Measurements from ENCODE around the gene MACROH2A1.

MACROH2A1 gene

DNA sequence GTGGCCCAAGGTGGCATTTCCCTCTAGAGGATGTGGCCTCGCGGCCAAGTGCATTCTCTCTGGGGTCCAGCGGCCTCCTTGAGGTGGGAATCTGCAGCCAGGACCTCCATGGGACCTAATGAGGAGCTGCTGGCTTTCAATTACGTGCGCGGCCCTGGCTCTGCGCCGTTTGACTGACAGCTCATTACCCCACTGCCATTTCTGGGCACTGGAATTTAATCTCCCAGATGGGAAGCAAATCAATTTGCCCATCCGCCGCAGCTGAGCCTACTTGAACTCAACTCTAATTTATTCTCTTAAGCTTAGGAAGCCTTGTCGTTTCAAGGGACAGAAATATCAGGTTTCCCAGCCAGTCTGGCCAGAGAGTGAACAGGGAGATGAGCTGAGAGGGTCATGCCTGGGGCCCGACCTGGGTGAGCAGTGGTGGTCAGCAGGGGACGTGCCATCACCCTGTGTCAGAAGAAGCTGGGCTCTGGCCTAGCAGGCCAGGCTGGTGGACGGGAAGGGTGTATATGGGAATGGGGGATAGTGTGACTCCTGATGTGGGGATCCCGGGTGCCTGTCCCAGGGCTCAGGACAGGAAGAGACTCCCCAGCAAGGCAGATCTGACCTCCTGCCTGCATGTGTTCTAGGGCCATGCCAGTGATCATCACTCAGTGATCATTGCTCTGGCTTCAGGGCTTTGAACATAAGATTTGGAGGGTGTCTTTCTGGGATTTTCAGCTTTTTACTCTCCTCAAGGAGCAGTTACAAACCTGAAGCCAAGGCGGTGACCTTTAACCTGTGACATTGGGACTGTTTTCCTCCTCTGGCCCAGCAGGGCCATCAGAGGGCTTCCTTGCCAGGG, 69.7 kb downstream of the MACROH2A1 start:
- no peak for DNase-seq

DNA sequence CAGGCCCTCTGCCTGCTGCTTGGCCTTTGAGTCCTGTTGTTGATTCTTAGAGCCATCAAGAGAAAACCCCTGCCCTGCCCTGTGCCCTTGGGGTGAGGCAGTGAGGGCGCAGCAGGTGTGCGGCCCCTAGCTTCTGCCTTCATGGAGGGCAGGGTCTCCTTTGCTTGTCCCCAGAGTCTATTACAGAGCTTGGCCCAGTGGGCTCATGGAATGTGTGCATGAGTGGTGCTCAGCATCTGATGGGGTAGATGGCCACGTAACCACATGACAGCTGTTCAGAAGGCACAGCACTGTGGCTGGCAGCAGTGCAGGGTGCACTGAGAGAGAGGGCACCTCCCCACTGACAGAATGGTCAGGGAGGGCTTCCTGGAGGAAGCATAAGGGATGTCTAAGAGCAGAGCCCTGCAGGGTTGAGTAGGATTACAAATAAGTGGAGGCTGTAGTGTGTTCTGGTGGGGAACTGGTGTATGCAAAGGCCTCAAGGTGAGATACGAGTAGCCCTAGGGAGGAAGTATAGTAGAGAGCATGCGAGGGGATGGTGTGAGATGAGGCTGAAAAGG, 70.8 kb downstream of the MACROH2A1 start:
- DNase-seq = no peak

DNA sequence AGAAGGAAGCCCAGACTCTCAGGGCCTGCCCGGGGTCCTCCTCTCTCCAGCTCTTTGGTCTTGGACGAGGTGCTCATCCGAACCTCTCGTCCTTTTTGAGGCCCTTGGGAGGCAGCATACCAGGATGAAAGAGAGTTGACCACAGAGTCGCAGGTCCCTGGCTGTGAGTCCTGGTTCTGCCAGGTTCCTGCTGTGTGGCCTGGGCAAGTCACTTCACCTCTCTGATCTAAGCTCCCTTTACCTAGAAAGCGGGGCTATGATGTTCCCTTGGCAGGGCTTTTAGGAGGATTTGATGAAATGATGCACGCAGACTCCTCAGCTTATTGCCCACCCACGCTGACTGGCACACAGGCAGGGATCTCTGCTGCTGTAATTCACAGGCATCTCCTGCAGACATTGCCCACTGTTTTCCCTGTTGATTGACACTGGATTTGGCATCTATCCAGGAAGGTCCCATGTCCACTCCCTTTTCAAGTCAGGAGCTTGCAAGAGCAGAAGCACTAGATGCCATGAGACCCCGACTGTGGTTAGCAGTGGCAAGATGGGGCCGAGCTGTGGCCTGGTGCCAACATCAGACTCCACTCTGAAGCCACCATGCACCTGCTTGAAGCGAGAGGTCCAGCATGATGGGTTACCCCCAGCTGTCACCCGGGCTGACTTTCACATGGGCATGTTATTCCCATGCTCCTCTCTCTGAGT, 71.5 kb downstream of the MACROH2A1 start:
- DNase-seq = no peak

DNA sequence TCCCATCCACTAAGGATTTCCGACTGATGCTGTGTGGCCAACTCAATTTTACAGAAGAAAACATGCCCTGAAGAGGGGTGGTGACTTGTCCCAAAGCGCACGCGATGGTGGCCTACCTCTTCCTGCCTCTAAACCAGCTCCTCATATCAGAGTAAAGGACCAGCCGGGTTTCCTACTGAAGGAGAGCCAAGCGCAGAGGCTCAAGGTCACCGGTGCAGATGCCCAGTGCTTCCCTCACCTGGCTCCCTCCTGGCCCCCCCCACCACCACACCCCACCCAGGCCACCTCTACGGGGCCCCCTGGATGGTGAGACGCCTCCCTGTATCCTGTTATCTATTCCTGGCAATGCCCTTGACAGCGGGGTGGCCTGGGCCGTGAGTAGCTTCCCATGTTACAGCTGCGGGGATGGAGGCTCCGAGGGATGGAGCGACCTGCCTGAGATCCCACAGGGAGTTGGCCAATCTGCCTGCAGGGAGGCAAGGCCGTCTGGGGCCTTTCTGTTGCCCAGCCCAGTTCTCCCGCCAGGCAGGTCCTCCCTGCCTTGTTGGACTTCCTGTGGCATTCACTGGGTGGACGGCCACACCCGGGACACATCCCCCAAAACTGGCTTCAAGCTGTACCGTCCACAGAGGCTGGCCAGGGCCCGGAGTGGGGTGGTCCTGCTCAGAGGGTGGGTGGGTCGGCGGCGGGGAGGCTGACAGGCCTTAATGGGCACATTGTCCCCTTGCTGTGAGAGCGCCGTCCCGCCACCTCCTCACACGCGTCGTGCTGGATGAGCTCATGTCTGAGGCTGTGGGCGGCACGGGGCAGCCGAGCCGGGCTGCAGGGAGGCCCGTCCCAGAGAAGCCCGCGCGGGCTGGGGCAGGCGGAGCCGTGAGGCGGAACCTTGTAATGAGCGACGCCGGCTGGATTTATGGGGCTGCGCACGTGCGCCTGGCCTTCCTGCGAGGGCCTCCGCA, 72.5 kb downstream of the MACROH2A1 start:
- no peak for DNase-seq

DNA sequence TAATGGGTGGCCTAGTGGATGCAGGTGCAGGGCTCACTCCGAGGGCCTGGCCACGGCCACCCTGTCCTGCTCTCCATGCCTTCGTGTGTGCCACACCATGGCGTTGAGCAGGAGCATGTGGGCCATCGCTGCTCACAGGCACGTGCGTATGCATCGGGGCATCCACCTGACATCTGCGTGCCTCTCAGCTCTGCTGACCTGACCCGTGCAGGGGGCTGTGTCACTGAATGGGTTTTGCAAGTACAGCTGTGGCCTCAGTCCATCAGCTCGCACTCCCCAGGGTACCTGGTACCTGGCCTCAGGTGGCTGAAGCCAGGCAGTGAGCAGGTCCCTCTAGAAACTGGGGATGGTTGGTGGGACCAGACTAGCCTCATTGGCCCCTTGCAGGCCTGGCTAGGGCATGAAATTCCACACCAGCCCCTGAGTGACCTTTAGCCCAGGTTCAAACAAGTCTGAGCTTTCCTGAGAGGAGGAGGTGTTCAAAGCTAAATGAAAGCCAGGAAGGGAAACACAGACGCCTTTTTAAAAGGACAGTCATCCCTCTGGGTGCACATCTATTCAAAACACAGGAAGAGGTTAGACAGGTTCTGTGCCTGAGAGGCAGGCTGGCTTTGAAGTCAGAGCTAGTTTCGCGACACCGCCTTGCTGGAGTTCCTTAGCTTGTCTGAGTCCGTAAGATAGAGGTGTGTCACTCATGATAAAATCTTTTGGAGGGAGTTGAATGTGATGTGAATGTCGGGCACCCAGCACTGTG, 74.0 kb downstream of the MACROH2A1 start:
- no peak for DNase-seq

DNA sequence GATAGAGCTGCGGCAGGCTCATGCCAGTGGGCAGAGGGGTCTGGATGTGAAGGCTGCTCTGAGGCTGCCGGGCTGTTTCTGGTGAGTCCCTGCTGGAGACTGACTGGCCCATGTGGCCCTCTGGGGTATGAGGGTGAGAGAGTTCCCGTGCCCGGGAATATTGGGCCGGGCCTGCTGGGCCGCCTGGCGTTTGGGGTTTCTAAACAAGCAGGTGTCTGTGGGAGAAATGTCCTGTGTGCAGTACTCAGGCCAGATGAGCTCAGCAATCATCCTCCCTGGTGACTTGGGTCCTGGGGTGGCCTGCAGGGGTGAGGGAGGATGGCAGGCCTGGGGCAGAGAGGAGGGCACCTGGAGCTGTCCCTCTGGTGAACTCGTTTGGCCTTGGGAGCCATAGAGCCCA, 74.9 kb downstream of the MACROH2A1 start:
- no peak for DNase-seq

DNA sequence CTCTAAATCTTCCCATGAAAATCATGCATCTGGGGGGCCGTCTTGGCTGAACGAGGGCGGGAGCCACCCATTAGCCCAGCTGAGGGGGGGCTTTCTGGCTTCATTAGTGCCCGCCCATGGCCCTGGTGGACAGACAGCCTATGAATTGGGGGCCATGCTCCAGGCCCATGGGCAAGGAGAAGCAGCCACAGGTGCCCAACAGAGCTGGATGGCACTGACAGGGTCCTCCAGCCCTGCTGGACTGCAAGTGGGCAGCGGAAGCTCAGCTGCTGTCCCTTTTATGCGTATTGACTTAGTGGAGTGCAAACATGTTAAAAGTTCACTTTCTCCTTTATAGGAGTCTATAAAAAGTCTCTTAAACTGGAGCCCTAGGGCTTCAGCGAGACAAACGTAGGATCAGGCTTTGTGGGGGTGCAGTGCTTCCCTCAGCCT, 75.3 kb downstream of the MACROH2A1 start:
- no peak for DNase-seq

DNA sequence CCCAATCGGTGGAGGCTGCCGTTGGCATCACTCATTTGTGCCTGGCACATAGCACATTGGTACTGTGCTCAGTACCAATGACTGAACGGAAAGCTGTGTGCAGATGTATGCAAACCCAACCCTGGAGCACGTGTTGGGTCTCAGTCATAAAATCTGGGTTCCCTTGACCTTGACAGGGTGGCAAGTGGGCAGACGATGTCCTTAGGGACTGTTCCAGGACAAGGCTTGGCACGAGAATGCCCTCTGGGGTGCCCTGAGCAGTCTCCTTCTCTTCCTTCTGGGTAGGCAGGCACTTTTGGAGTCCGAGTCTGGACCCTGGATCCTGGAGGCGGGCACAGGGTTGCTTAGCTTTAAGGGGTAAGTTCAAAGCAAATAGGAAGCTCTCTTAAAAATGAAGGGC, 75.8 kb downstream of the MACROH2A1 start:
- DNase-seq = no peak

DNA sequence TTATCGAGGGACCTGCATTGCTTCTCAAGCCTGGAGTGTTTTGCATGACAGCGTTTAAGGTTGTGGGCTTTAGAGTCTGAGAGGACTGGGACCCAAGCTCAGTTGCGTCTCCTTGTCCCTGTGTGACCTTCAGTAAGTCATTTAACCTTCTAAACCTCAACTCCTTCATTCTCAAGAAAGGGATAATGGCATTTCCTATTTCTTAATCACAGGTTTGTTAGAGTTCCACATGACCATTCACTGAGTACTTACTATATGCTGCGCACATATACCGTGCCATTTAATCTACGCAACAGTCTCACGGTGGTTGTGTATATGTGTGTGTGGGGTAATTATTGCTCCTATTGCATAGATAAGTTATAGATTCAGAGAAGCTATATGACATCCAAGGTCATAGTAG, 76.3 kb downstream of the MACROH2A1 start:
- no peak for DNase-seq

DNA sequence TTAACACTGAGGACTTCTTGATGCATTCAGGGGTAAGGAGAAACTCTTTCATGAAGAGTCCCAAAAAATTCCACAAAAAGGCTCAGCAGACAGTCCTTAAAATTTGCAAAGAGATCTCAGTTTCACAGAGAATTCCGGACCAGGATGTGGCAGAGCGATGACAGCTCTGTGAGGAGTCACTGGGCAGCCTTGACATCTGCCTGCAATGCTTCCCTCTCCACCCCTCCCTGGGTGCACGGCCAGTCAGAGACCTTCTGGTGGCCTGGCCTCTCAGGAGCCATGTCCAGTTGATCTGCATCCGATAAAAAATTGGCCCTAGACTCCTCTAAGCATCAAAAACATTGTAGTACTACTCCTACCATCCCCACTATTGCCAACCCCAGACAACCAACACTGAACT, 76.8 kb downstream of the MACROH2A1 start:
- no peak for DNase-seq

DNA sequence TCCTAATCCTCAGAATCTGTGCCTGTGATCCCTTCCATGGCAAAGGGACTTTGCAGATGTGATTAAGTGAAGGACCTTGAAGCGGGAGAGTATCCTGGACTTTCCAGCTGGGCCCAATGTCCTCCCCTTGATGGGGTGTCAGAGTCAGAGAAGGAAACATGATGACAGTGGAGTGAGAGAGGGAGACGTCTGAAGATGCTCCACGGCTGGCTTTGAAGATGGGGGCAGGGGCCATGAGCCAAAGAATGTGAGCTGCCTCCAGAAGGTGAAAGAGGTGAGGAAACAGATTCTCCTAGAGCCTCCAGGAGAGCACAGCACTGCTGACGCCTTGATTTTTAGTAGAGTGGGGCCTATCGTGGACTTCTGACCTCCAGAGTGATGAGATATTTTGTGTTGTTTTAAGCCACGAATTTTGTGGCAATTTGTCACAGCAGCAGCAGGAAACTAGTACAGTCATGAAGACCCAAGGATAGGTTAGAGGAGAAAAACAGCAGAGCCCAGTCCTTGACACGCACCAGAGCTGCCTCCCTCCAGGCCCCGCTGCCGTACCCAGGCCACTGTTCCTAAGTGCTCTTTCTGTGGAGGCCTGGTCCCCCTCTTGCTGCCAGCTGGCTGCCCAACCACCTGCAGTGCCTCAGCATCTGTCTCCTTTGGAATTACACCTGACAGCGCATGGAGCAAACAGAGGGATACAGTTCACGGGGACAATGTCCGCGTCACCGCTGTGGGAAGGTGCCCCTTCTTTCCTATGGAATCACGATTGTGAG, 78.1 kb downstream of the MACROH2A1 start:
- DNase-seq = no peak

DNA sequence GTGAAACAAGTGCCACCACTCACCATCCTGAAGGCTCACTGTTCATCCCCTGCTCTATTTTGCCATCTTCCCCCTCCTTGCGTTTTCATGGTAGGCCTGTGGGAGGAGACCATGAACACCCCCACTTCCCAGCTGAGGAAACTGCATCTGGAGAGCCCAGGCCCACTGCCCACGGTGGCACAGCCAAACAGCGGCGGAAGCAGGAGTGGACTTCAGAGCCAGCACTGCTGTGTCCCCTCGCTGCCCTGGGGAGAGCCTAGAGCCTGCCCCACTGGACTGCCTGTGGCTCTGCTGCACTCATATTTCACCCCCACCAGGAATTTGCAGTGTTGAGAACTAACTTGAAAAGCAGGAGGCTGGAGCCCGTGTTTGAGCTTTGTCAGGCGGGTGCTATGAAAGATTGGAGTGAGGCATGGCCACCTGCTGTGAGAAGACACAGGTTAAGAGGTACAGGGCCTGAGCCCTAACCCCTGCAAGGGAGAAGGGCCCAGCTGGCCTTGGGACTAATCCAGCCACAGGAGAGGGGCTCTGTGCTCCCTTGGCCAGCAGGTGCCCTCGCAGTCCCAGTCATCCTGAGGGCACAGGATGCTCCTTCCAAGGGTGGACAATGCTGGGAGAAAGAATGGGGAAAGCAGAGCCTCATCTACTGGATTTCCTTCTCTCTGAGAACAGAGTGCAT, 79.0 kb downstream of the MACROH2A1 start:
- no peak for DNase-seq

DNA sequence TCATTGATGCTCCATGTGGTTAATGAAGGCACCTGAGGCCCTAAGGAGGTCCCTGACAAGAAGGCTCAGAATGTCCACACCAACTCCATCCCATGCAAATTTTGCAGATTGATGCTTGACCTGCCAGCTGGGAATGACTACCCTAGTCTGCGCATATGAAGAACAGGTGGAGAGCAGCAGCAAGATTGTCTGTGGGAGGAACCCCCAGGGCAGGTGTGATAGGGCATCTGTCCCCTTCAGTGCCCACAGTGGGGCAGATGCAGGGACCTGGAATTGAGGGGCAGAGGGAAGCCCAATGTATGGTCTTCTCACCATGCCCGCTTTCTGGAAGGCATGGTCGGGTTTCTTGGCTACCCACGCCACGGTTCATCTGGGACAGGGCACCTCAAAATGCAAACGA, 79.6 kb downstream of the MACROH2A1 start:
- no peak for DNase-seq

DNA sequence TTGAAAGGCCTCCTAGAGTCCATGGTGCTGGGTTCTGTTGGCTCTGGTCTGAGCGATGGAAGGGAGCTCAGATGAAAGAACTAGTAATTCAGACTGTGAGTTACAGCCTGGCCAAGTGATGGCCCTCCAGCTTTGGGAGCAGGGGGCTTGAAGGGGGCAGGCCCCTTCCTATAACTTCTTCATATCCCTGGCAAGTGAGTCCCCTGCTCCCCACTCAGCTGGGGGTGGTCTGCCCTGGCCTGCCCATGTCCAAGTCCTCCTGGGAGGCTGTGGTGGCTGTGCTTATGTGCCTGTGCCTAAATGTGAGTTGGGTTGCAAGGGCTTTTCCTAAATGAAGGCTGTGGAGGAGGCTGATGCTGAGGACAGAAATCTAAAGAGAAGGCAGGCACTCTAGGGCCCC, 80.1 kb downstream of the MACROH2A1 start:
- no peak for DNase-seq

DNA sequence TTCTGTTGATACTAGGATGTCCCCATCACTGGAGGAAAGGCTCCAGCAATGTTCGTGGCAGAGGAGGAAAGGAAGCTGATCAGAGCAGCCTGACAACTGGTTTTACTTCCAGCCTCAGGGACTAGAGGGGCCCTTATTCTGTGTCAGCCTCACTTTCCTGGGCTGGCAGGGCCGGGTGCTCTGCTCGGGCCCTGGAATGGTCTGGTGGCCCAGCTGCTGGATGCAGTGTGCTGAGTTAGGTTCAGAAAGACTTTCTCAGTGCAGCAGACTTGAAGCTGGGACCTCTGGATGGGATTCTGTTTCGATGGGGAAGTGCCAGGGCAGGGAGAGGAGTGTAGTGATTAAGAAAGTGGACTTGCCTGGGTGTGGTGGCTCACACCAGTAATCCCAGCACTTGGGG, 81.0 kb downstream of the MACROH2A1 start:
- no peak for DNase-seq

DNA sequence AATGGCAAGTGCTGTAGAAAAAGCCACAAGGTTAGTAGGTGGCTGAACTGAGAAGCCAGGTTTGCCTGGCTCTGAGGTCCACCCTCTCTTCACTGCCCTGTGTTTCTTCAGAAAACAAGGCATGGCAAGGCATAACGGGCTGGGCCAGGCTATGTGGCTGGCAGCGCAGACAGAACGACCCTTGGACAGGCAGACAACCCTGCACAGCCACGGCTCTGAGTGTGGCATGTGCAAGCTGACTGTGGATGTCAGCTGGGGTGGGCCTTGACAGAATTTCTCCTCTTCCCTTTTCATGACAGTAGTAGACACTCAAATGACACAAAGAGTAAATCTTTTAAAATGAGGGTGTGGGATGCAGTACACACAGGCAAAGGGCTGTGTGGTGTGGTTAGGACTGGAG, 81.7 kb downstream of the MACROH2A1 start:
- DNase-seq = no peak

DNA sequence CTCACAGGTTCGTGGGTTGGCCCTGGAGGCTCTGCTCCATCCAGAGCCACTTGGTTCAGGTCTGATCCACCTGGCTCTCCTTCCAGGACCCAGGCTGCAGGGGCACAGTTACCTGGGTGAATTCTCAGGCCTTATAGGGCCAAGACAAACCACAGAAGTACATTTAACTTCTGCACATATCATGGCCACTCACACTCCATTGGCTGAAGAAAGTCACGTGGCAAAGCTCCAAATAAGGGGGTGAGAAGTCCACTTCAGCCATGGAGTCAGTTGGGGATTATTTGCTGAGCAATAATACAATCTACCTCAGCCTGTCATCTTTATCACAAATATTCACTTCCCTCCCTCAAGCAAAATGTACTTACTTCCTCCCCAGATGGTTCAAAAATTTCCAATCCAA, 83.6 kb downstream of the MACROH2A1 start:
- DNase-seq = no peak

DNA sequence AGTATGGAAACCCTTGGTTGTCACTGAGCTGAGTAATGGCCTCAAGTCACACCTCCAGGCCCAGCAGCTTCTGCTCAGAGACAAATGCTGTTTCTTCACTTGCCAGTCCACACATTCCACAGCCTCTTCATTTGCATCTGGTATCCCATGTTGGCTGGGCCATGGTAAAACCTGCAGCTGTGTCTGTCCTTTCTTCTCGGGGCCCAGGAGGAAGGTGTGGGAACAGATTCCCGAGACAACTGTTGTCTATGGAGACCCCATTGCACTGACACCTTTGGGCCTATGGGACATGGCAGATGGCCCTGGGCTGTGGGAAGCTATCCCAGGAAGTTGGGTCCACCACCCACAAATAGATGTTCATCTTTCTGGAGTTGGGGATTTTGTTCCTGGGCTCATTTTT, 85.1 kb downstream of the MACROH2A1 start:
- no peak for DNase-seq

DNA sequence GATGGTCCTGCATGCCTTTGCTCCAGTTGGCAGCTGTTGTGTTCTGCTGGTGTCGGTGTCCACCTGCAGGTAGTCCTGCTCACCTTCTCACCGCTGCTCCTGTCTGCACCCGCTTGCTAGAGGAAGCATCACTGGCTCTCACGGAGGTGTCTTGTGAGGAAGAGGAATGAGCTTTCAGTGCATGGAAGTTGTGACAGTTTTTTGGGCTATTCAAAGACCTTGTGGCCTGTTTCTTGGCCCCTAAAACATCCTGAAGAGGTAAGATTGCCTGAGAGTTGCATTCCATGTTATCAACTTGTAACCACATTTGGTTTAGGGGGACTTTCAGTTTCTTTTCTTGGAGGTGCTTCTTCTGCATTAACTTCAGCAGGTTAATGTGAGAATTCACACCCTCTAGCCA, 85.6 kb downstream of the MACROH2A1 start:
- DNase-seq = no peak

DNA sequence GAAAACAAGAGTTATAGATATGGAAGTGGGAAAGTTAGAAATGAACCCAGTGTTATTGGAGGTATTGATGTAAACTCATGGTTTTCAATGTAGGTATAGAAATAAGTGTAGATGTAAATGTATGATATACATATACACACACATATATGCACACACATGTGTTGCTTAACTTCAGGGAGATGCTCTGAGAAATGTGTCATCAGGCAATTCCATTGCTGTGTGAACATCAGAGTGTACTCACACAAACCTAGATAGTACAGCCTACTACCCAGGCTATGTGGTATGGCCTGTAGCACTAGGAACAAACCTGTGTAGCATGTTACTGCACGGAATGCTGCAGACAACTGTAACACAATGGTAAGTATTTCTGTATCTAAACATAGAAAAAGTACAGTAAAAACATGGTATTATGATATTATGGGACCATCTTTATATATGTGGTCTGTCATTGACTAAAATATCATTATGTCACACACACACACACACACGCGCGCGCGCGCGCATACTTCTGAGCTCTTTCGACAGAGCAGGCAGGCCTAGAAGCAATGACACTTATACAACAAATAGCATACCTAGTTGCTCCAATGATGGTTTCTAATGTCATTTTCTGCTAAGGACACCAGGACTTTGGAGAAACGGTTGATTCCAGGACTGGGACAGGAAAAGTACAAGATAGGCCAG, 86.6 kb downstream of the MACROH2A1 start:
- no peak for DNase-seq
